Loucy (cell line): Measurements from ENCODE around the gene TBC1D20.

ENCODE experiments used
- H2AFZ ChIP-seq: fragments of 200-600 bp; sonication (generic); 2 replicates; pipeline ENCODE4 v1.6.0; 2016; ENCODE audit warnings: antibody characterized with exemption, mild to moderate bottlenecking, low read length, moderate library complexity
- H3F3A ChIP-seq: fragments of 200-600 bp; 2 replicates; pipeline ENCODE4 v1.6.0; 2016; ENCODE audit warnings: antibody characterized with exemption, low read depth, mild to moderate bottlenecking
- H3K27me3 ChIP-seq: fragments of 200-600 bp; sonication (generic); 2 replicates; pipeline ENCODE4 v1.6.1; 2014; ENCODE audit warnings: low read length, mild to moderate bottlenecking; ENCODE audit not compliant: insufficient read depth, poor library complexity, severe bottlenecking
- H3K36me3 ChIP-seq: fragments of 200-600 bp; sonication (generic); 2 replicates; pipeline ENCODE4 v1.6.1; 2016; ENCODE audit warnings: low read length; ENCODE audit not compliant: insufficient read depth
- H3K4me1 ChIP-seq: fragments of 200-600 bp; sonication (generic); 2 replicates; pipeline ENCODE4 v1.5.1; 2014; ENCODE audit warnings: low read length, mild to moderate bottlenecking; ENCODE audit not compliant: insufficient read depth, poor library complexity, severe bottlenecking
- H3K4me2 ChIP-seq: fragments of 200-600 bp; sonication (generic); 2 replicates; pipeline ENCODE4 v1.6.0; 2014; ENCODE audit warnings: antibody characterized with exemption, low read length, low read depth, mild to moderate bottlenecking; ENCODE audit not compliant: poor library complexity, severe bottlenecking
- H3K4me3 ChIP-seq: fragments of 200-600 bp; sonication (generic); 2 replicates; pipeline ENCODE4 v1.5.1; 2014; ENCODE audit warnings: low read length, mild to moderate bottlenecking, mixed read lengths; ENCODE audit not compliant: poor library complexity, severe bottlenecking
- H3K79me2 ChIP-seq: fragments of 200-600 bp; sonication (generic); 2 replicates; pipeline ENCODE4 v1.6.1; 2014; ENCODE audit warnings: low read length; ENCODE audit not compliant: insufficient read depth
- H3K9ac ChIP-seq: fragments of 200-600 bp; sonication (generic); 2 replicates; pipeline ENCODE4 v1.6.0; 2014; ENCODE audit warnings: mild to moderate bottlenecking, low read depth, low read length, moderate library complexity; ENCODE audit not compliant: poor library complexity, severe bottlenecking
- H3K9me2 ChIP-seq: fragments of 200-600 bp; sonication (generic); replicated peaks from 2 replicates; pipeline ENCODE4 v1.6.1; 2016; ENCODE audit warnings: low read depth, low read length, mixed read lengths
- H3K9me3 ChIP-seq: fragments of 200-600 bp; sonication (generic); 2 replicates; pipeline ENCODE4 v1.6.1; 2014; ENCODE audit warnings: mild to moderate bottlenecking, antibody characterized with exemption, low read length, low read depth; ENCODE audit not compliant: insufficient read depth
- H4K20me1 ChIP-seq: fragments of 200-600 bp; sonication (generic); 2 replicates; pipeline ENCODE4 v1.6.0; 2014; ENCODE audit warnings: antibody characterized with exemption, low read length, mild to moderate bottlenecking; ENCODE audit not compliant: insufficient read depth, poor library complexity, severe bottlenecking
- EZH2phosphoT487 ChIP-seq: fragments of 200-600 bp; IDR thresholded peaks from 2 replicates; pipeline ENCODE4 v1.6.1; 2018; ENCODE audit warnings: antibody characterized with exemption, mild to moderate bottlenecking, moderate library complexity, borderline replicate concordance
- TF ChIP-seq, protein P1 (sequence below): fragments of 200-600 bp; sonication (generic); conservative IDR thresholded peaks from 2 replicates; pipeline ENCODE4 v1.5.1; 2014; ENCODE audit warnings: mild to moderate bottlenecking, antibody characterized with exemption, low read length

TBC1D20 gene

GRCh38 chr20:434661-435419 is 27.5 kb downstream of the TBC1D20 start:
- Histone ChIP-seq H3K9ac (no peak overlapping the region), H3K79me2 (0 out of 2 replicates have a peak, but pooled peaks cover 6% of the 10 kb centered on the region), H3K4me1 (peaks cover 48% of the 10 kb centered on the region), H4K20me1 (no peaks in the 10 kb centered on the region), H3K27me3 (no peaks in the 10 kb centered on the region), H3K36me3 (peaks cover 38% of the 10 kb centered on the region; the same call in 1 of the 2 replicates), H3F3A (peaks cover 21% of the 10 kb centered on the region), H3K4me2 (no peak overlapping the region), H2AFZ (no peak overlapping the region), H3K9me2 (no peaks in the 10 kb centered on the region), H3K9me3 (no peaks in the 10 kb centered on the region), H3K4me3 (no peak overlapping the region)
- no peak for TF ChIP-seq EZH2phosphoT487
- TF ChIP-seq, protein P1, sequence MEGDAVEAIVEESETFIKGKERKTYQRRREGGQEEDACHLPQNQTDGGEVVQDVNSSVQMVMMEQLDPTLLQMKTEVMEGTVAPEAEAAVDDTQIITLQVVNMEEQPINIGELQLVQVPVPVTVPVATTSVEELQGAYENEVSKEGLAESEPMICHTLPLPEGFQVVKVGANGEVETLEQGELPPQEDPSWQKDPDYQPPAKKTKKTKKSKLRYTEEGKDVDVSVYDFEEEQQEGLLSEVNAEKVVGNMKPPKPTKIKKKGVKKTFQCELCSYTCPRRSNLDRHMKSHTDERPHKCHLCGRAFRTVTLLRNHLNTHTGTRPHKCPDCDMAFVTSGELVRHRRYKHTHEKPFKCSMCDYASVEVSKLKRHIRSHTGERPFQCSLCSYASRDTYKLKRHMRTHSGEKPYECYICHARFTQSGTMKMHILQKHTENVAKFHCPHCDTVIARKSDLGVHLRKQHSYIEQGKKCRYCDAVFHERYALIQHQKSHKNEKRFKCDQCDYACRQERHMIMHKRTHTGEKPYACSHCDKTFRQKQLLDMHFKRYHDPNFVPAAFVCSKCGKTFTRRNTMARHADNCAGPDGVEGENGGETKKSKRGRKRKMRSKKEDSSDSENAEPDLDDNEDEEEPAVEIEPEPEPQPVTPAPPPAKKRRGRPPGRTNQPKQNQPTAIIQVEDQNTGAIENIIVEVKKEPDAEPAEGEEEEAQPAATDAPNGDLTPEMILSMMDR: no peak

- Histone ChIP-seq H3K9me2 (no peaks in the 10 kb centered on the region), H3K9ac (no peak overlapping the region), H3K9me3 (no peaks in the 10 kb centered on the region), H3K4me1 (peaks cover 42% of the 10 kb centered on the region), H3K4me2 (no peak overlapping the region), H3K27me3 (no peaks in the 10 kb centered on the region), H3K36me3 (peaks cover 41% of the 10 kb centered on the region; the same call in 1 of the 2 replicates), H3K79me2 (0 out of 2 replicates have a peak, but pooled peaks cover 6% of the 10 kb centered on the region), H2AFZ (no peak overlapping the region), H3F3A (peaks cover 16% of the 10 kb centered on the region), H3K4me3 (no peak overlapping the region), H4K20me1 (no peaks in the 10 kb centered on the region)
- no peak for TF ChIP-seq EZH2phosphoT487
- TF ChIP-seq, protein P1: no peak
Observed at GRCh38 chr20:434221-434620, 28.1 kb downstream of the TBC1D20 start.

- Histone ChIP-seq H3K9me2 (no peaks in the 10 kb centered on the region), H3K9me3 (no peaks in the 10 kb centered on the region), H4K20me1 (no peaks in the 10 kb centered on the region), H3K27me3 (no peaks in the 10 kb centered on the region), H3K4me3 (no peak overlapping the region), H3K36me3 (peaks cover 41% of the 10 kb centered on the region; the same call in 1 of the 2 replicates), H3K79me2 (0 out of 2 replicates have a peak, but pooled peaks cover 6% of the 10 kb centered on the region), H3K4me1 (peaks cover 37% of the 10 kb centered on the region), H3K9ac (peak overlapping the region; percentile 36), H2AFZ (no peak overlapping the region), H3F3A (peaks cover 11% of the 10 kb centered on the region), H3K4me2 (no peak overlapping the region)
- TF ChIP-seq EZH2phosphoT487: no peak
- TF ChIP-seq, protein P1: no peak
Observed at GRCh38 chr20:433300-433975, 28.9 kb downstream of the TBC1D20 start.
